Muscle layer of colon (tissue), 2 donors: ENCODE measurements around the gene FILIP1L.
A peak's percentile ranks its signal among the peaks of the same experiment; 100 is the strongest.
"Not testable (repeated sequence)": the region's sequence is repeated elsewhere in the genome, so short reads cannot be mapped to it uniquely, and the experiment has no call there.

Experiments
- H3K27ac ChIP-seq: one replicate; pipeline ENCODE4 v1.7.0; 2013; ENCODE audit warnings: low read depth, mild to moderate bottlenecking, low read length, moderate library complexity
- H3K27me3 ChIP-seq, 2 donors: one replicate each; pipeline ENCODE4 v1.7.0; 2013; ENCODE audit warnings: low read length in 2 of 2, mild to moderate bottlenecking in 2 of 2; ENCODE audit not compliant: insufficient read depth in 2 of 2, control insufficient read depth in 1 of 2
- H3K36me3 ChIP-seq: one replicate; pipeline ENCODE4 v1.7.0; 2013; ENCODE audit warnings: mild to moderate bottlenecking, low read length; ENCODE audit not compliant: insufficient read depth
- H3K4me1 ChIP-seq: one replicate; pipeline ENCODE4 v1.7.0; 2013; ENCODE audit warnings: mild to moderate bottlenecking, low read length; ENCODE audit not compliant: insufficient read depth
- H3K4me3 ChIP-seq, 2 donors: one replicate each; pipeline ENCODE4 v1.7.0; 2013; ENCODE audit warnings: low read length in 2 of 2, low read depth in 1 of 2, mild to moderate bottlenecking in 1 of 2, moderate library complexity in 1 of 2
- H3K9ac ChIP-seq: one replicate; pipeline ENCODE4 v1.7.0; 2013; ENCODE audit warnings: low read length
- H3K9me3 ChIP-seq: one replicate; pipeline ENCODE4 v1.7.0; 2013; ENCODE audit warnings: mild to moderate bottlenecking, low read length
- donor health status: abdominal sarcoma.
- donor health status: Adenocarcinoma of cecum.

Gene FILIP1L

DNA sequence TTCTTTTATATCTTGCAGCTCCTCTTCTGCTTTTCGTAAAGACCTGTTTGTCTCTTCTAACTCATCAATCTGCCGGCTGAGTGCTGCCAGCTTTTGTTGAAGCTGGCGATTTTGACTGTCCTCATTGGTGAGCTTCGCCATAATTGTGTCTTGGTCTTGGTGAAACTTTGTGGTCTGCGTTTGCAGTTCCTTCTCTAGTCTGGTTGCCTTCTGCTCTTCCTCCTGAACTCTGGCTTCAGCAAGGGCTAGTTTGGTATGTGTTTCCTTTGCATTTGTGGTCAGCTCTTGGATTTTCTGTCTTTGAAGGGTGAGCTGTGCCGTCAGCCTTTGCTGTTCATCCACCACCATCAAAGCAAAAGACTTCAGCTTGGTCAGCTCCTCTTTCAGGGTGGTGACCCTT lies 263.7 kb downstream of the FILIP1L start:
- H3K4me3 ChIP-seq: no peak overlapping the region
- H3K27me3 ChIP-seq: no peaks in the 10 kb centered on the region
- no peak overlapping the region for H3K9ac ChIP-seq
- H3K9me3 ChIP-seq: no peaks in the 10 kb centered on the region
- peaks cover 6% of the 10 kb centered on the region for H3K36me3 ChIP-seq
- H3K27ac ChIP-seq: peak overlapping the region; percentile 37
- H3K4me1 ChIP-seq: peaks cover 69% of the 10 kb centered on the region

DNA sequence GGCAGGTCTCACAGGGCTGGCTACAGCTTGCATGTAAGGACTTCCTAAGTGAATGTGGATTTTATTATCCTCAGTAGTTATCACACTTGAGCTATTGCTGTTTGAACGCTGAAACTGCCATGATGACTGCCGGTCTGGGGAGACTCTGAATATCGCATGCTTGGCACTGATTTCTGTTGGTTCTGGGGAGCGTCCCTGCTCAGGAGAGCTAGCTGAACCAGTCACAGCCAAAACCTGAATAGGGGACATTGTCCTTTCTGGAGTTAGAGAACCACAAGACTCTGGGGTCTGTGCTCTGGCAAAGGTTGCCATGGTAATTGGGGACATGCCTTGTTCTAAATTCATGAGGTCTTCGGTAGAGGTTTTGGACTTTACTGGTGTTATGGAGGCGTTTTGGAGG lies 265.9 kb downstream of the FILIP1L start:
- Histone ChIP-seq H3K27me3 (no peaks in the 10 kb centered on the region), H3K9ac (no peak overlapping the region), H3K27ac (peak overlapping the region; percentile 74), H3K4me1 (peaks cover 69% of the 10 kb centered on the region), H3K36me3 (peaks cover 6% of the 10 kb centered on the region), H3K9me3 (no peaks in the 10 kb centered on the region), H3K4me3 (no peak overlapping the region)

DNA sequence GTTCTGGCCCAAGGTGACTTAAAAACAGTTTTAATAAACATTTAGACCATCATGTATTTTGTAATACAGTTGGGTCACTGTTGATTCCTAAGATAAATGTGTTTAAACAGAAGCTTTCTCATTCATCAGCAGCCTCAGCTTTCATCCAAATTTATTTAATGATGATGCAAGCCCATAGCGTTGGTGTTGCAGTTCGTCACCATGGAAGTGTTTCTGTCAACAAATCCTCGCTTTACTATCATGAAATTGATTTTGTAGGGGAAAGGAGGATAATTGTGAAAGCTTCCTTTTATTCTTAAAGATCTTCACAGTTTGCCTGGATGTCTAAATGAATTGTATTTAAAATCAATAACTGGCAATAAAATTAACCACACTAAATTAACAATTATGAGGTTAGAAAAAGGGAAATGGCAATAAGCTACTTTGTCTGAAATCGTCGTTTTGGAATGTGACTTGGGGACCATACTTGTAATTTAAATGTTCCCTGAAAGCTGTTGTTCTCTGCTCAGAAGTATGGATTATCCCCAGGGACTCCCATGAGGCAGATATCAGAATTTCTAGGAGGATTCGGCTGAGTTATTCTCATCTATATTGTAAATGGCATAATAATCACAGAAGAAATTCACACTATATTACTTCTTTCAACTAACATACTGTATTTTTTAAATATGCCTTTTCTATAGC lies 267.7 kb downstream of the FILIP1L start:
- Histone ChIP-seq H3K27me3 (no peaks in the 10 kb centered on the region), H3K9me3 (no peaks in the 10 kb centered on the region), H3K9ac (no peak overlapping the region), H3K27ac (peak overlapping the region; percentile 73), H3K36me3 (peaks cover 6% of the 10 kb centered on the region), H3K4me1 (peaks cover 69% of the 10 kb centered on the region), H3K4me3 (no peak overlapping the region)

DNA sequence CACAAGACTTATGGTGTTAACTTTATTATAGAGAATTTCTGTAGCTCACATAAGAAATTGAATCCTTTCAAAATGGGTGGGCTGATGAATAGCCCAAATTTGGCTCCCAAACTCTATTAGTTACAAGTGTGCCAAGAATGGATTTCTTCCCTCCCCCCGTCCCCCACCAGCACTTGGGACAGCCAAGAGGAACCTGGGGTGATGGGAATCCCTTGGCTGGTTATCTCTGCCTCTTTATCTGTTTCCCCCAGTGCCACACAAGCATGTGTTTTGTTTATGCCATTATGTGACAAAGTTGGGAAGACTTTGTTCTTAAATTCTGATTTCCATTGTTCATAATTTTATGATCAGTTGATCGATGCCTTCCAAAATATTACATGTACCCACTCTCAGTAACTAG lies 268.3 kb downstream of the FILIP1L start:
- H3K4me3 ChIP-seq: no peak overlapping the region
- H3K9me3 ChIP-seq: no peaks in the 10 kb centered on the region
- H3K27ac ChIP-seq: peak overlapping the region; percentile 71
- no peak overlapping the region for H3K9ac ChIP-seq
- H3K36me3 ChIP-seq: peaks cover 6% of the 10 kb centered on the region
- peaks cover 69% of the 10 kb centered on the region for H3K4me1 ChIP-seq
- no peaks in the 10 kb centered on the region for H3K27me3 ChIP-seq

DNA sequence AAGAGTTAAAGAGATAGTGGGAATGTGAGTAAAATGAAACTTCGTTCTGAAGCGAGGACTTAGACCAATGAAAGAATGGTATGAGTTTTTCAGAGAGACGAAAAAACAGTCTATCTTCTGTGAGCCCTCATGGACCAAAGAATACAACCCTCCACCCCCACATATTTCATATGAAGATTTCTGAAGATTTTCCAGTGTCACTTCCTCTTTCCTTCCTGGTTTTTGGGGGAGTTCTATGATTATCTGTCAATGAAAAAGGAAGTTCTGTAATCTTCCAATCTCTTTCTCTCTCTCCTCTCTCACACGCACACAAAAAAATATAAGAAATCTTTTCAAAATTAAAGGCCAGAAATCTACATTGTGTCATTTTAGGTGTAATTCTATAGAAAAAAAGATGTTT lies 269.0 kb downstream of the FILIP1L start:
- H3K27me3 ChIP-seq: no peaks in the 10 kb centered on the region
- H3K9ac ChIP-seq: no peak overlapping the region
- peak overlapping the region; percentile 71 for H3K27ac ChIP-seq
- H3K36me3 ChIP-seq: peaks cover 1% of the 10 kb centered on the region
- no peak overlapping the region for H3K4me3 ChIP-seq
- no peaks in the 10 kb centered on the region for H3K9me3 ChIP-seq
- peaks cover 69% of the 10 kb centered on the region for H3K4me1 ChIP-seq

DNA sequence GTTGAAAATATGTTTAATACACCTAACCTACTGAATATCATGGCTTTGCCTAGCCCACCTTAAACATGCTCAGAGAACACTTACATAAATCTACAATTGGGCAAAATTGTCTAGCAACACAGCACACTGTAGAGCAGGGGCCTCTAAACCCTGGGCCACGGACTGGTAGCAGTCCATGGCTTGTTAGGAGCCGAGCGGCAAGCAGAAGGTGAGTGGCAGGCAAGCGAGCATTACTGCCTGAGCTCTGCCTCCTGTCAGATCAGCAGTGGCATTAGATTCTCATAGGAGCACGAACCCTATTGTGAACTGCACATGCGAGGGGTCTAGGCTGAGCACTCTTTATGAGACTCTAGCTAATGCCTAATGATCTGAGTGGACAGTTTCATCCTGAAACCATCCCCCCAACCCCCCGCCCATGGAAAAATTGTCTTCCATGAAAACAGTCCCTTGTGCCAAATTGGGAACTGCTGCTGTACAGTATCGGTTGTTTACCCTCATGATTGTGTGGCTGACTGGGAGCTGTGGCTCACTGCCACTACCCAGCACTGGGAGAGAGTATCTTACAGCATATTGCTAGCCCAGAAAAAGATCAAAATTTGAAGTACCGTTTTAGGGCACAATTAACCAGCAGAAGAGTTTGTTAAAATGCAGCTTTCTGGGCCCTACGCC lies 270.6 kb downstream of the FILIP1L start:
- H3K4me1 ChIP-seq: peaks cover 62% of the 10 kb centered on the region
- H3K9ac ChIP-seq: peak overlapping the region; percentile 3

DNA sequence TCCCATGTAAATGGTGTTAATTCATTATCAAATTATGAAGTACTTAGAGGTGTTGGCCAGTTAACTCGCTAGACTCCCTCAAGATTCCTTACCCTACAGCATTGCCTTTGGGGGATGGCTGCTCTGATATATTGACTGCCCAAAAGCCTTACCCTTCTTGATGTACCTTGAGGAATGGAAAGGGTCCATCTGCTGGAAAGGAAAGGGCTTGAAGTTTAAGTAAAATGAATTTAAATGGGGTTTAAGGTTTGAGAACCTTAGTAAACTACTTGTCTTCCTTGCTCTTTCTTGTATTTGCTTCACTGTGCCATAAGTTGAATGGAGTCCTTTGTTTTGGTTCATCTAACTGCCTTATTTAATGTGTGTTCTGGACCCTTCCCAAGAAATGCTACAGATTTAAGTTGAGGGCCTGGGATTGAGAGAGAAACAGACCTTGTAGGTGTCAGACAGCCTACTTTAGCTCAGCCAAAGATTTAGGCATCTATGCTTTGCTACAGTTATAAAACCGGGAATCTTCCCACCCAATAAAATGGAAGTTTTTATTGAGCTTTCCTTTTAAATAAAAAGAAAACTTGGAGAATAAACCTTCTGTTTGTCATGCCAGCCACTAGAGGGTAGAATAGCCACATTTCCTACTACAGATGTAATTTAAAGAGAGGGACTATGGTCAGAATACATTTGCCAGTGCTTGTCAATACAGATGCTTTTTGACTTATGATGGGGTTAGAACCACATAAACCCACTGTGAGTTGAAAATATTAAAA lies 271.3 kb downstream of the FILIP1L start:
- H3K9ac ChIP-seq: peak overlapping the region; percentile 3
- no peaks in the 10 kb centered on the region for H3K36me3 ChIP-seq
- peak overlapping the region in 1 of 2 donors; percentile 17 for H3K4me3 ChIP-seq
- H3K9me3 ChIP-seq: no peaks in the 10 kb centered on the region
- no peaks in the 10 kb centered on the region for H3K27me3 ChIP-seq
- H3K4me1 ChIP-seq: peaks cover 54% of the 10 kb centered on the region
- peak overlapping the region; percentile 71 for H3K27ac ChIP-seq

More for the DNA sequence above, 270.6 kb downstream of the FILIP1L start:
- no peaks in the 10 kb centered on the region for H3K36me3 ChIP-seq
- peak overlapping the region in 1 of 2 donors; percentile 17 for H3K4me3 ChIP-seq
- no peaks in the 10 kb centered on the region for H3K9me3 ChIP-seq
- no peaks in the 10 kb centered on the region for H3K27me3 ChIP-seq
- peak overlapping the region; percentile 71 for H3K27ac ChIP-seq

DNA sequence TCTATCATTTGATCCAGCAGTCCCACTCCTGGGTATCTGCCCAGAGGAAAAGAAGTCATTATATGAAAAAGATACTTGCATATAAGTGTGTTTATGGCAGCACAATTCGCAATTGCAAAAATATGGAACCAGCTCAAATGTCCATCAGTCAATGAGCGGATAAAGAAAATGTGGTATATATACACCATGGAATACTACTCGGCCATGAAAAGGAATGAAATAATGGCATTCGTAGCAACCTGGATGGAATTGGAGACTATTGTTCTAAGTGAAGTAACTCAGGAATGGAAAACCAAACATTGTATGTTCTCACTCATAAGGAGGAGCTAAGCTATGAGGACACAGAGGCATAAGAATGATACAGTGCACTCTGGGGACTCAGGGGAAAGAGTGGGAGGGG lies 272.4 kb downstream of the FILIP1L start:
- not testable (repeated sequence) for H3K4me3 ChIP-seq, H3K9ac ChIP-seq, H3K36me3 ChIP-seq, H3K27ac ChIP-seq, H3K9me3 ChIP-seq, H3K27me3 ChIP-seq
- H3K4me1 ChIP-seq: peaks cover 44% of the 10 kb centered on the region

DNA sequence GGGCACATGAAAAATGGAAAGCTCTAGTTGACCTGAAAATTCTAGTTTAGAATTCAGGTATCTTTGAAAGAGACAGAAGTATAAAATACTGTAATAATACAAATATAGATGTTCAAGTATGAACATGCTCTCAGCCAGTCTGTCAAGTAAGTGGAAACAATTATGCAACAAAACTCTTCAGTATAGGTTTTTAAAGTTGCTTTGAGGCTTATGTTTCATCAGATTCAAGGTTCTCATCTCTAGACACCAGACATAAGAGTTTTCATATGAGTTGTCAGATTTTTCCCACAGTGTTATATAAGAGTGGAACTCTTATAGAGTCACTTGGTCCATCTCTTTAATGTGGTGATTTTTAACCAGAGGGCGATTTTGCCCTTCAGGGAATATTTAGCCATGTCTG lies 274.7 kb downstream of the FILIP1L start:
- Histone ChIP-seq H3K27me3 (no peaks in the 10 kb centered on the region), H3K27ac (no peak overlapping the region), H3K4me3 (no peak overlapping the region), H3K4me1 (peaks cover 20% of the 10 kb centered on the region), H3K9ac (no peak overlapping the region), H3K36me3 (no peaks in the 10 kb centered on the region), H3K9me3 (no peaks in the 10 kb centered on the region)

DNA sequence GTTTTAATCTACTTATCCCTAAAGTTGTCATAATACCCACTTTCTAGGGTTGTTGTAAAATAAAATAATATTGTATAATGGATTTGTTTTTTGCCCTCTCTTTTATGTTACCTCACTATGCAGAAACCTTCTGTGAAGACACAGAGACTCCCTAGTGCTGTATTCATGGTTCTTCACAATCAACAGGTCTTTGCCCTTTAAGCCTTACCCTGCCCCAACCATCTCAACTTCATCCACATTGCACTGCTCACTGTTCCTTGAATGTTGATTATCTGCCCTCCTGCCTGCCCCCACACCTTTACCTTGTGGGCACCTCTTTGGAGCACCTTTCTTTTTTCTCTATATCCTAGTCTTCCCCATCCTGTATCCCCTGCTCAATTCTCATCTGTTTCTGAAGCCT lies 275.5 kb downstream of the FILIP1L start:
- Histone ChIP-seq H3K4me1 (peaks cover 12% of the 10 kb centered on the region), H3K27ac (no peak overlapping the region), H3K9ac (no peak overlapping the region), H3K4me3 (no peak overlapping the region), H3K9me3 (no peaks in the 10 kb centered on the region), H3K36me3 (no peaks in the 10 kb centered on the region), H3K27me3 (no peaks in the 10 kb centered on the region)

DNA sequence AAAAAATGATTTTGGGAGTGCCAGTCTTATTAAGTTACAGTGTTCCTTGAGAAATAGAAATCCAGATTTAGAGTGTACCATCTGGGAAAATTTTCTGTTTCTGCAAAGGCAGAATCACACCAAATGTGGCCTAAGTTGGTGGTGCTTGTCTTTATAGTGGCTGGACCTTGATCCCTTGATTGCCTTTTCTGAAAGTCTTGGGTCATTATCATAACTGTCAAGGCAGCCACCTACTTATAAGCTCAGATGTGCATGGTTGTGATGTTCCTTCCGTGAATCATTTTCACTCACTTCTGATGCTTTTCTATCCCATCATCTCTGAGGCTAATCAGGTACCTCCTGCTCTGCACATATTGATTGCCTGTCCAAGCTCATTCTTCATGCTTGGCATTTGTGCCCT lies 276.6 kb downstream of the FILIP1L start:
- H3K4me1 ChIP-seq: peaks cover 3% of the 10 kb centered on the region
- H3K36me3 ChIP-seq: no peaks in the 10 kb centered on the region
- H3K4me3 ChIP-seq: no peak overlapping the region
- no peaks in the 10 kb centered on the region for H3K27me3 ChIP-seq
- H3K27ac ChIP-seq: no peak overlapping the region
- no peaks in the 10 kb centered on the region for H3K9me3 ChIP-seq
- H3K9ac ChIP-seq: no peak overlapping the region
